Activated CD4-positive, alpha-beta T cell treated with anti-CD3 and anti-CD28 coated beads, Interleukin-2, amount 50 U/mL, for 24 hours (primary cell): ENCODE data around the gene TYROBP.
A peak's percentile ranks its signal among the peaks of the same experiment; 100 is the strongest.
"Not testable (repeated sequence)": the region's sequence is repeated elsewhere in the genome, so short reads cannot be mapped to it uniquely, and the experiment has no call there.

Experiments used
- DNase-seq, 2 donors: peaks; one replicate each; pipeline ENCODE4 v3.0.0-alpha.2; 2020; ENCODE audit warnings: low read depth in 1 of 2, low spot score in 1 of 2

The TYROBP gene

GRCh38 chr19:35874392-35874930 lies 33.6 kb downstream of the TYROBP start:
- no peak for DNase-seq

GRCh38 chr19:35872180-35872579 lies 35.9 kb downstream of the TYROBP start:
- no peak for DNase-seq

- no peak for DNase-seq
These were observed 36.5 kb downstream of the TYROBP start for GRCh38 chr19:35871611-35872010.

GRCh38 chr19:35870798-35871197 lies 37.3 kb downstream of the TYROBP start:
- no peak for DNase-seq

- DNase-seq, result not testable (repeated sequence)
These were observed 37.9 kb downstream of the TYROBP start for GRCh38 chr19:35870124-35870736.

- DNase-seq, result peak; percentile 51 to 67
These were observed 38.6 kb downstream of the TYROBP start for GRCh38 chr19:35869327-35870123.

GRCh38 chr19:35868823-35869326 lies 39.2 kb downstream of the TYROBP start:
- no peak for DNase-seq

GRCh38 chr19:35868172-35868822 lies 39.8 kb downstream of the TYROBP start, which contains the start of gene APLP1:
APLP1 (plus strand) TSS chr19:35868574; CDS start chr19:35868637, 63 bp downstream.
- DNase-seq, result peak; percentile 44 to 47

GRCh38 chr19:35863018-35863417 lies 45.1 kb downstream of the TYROBP start:
- DNase-seq, result no peak

GRCh38 chr19:35862528-35862927 lies 45.6 kb downstream of the TYROBP start:
- DNase-seq, result no peak

GRCh38 chr19:35861640-35862160 lies 46.4 kb downstream of the TYROBP start:
- no peak for DNase-seq

GRCh38 chr19:35860818-35861639 lies 47.1 kb downstream of the TYROBP start:
- DNase-seq, result no peak

- DNase-seq, result no peak
These were observed 47.7 kb downstream of the TYROBP start for GRCh38 chr19:35860436-35860817.

- DNase-seq, result no peak
These were observed 48.7 kb downstream of the TYROBP start for GRCh38 chr19:35859414-35859813.

- DNase-seq, result no peak
These were observed 49.8 kb downstream of the TYROBP start for GRCh38 chr19:35858311-35858710.

GRCh38 chr19:35856546-35857149 lies 51.4 kb downstream of the TYROBP start, which contains the start of gene KIRREL2:
KIRREL2 (plus strand) TSS chr19:35856911; CDS start chr19:35857120, 209 bp downstream.
- DNase-seq, result no peak
